Effector CD4-positive, alpha-beta T cell (primary cell): ENCODE results near the gene FOXA3.
"Not testable (repeated sequence)": the region's sequence is repeated elsewhere in the genome, so short reads cannot be mapped to it uniquely, and the experiment has no call there.

ENCODE experiments used
- DNase-seq: peaks from one replicate; pipeline ENCODE4 v3.0.0-alpha.2; 2020

The FOXA3 gene

DNA sequence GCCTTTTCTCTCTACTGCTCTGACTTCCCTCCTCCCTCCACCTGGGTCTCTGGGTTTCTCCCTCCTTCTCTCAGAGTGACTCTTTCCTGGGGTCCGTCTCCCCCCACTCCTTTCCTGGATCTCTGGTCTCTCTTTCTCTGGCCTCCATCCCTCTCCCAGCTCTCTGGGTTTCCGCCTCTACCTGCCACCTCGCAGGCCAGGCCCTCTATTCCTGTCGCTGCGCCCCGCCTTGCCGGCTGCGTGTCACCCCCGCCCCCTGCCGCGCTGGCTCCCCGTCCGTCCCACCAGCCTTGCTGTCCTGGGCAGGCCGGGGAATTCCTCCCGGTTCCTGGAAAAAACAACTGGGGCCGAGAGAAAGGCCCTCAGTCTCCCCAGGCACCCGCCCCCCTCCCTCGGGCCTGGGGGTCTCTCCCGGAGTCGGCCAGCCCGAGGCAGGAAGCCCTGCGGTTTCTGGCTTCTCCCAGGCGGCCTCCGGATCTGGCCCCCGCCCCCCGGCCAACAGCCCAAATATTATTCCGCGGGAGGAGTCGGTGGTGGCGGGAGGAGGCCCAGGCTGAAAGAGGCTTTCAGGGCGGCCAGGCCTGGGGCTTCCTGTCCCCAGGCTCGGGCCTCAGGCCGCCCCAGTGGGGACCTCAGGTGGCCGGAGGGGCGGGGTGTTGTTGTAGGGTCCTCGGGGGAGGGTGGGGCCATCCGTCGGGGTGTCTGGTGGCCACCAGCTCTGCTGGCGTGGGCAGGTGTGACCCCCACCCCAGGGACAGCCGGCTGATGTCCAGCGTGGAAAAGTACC lies 12.5 kb downstream of the FOXA3 start:
- DNase-seq: no peak

GRCh38 chr19:45878043-45878794 lies 14.1 kb downstream of the FOXA3 start:
- DNase-seq: no peak

GRCh38 chr19:45879055-45879454 lies 14.9 kb downstream of the FOXA3 start:
- no peak for DNase-seq

GRCh38 chr19:45879971-45880370 lies 15.8 kb downstream of the FOXA3 start:
- DNase-seq: no peak

DNA sequence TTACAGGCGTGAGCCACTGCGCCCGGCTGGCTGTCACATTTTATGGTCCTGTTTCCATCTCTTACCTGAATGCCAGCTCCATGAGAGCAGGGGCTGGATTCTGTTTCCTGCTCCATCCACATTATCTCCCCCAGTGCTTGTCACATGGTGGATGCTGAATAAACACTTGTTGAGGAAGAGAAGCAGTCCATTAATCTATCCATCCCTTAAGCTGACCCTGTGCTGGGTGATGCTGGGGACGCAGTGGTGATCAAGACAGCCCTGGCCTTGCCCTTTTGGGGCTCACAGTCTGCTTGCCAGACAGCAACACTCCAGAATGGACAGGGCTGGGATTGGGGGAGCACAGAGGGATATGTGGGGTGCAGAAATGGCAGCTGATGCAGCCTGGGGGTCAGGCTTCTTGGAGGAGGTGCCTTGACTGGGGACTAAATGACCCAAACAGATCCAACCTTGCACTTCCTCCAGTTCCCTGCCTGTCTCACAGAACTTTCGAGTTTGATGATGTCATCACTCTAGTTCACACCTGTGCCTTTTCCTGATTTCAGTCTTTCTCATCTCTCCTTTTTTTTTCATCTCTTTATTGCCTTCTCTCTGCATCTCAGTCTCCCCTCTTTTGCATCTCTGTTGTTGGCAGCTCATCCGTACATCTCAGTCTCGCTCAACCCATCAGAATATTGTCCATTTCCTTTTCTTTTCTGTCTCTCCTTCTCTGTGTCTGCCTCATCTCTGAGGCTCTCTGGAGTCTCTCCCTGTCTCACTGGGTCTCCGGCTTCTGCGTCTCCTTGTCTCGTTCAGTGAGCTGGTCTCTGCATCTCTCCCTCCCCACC lies 17.2 kb downstream of the FOXA3 start:
- no peak for DNase-seq

DNA sequence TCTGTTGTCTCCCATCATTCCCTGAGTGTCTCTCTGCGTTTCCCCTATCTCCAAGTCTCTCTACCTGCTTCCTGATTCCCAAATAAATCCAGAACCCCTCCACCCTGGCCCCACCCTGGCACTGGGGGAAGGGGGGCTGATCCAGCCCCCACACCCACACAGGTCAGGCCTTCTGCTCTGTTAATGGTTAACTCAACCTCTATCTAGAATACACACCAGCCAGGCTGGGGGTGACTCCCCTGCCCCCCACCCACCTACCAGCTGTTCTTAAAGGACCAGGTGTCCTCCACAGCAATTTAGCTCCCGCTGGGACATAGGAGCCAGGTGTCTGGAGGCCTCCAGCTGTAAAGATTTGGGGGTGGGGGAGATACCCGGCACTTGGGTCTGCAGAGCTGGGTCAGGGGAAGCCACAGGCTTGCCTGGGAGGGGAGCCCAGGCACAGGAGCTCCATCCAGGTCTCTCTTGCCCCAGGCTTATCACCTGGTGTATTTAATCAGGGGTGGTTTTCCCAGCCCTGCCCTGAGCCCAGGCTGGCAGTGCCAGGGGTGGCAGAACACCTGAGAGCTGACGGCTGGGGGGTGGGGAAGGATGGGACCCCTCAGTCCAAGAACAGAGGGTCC lies 17.9 kb downstream of the FOXA3 start:
- no peak for DNase-seq

- peak; percentile 77 for DNase-seq
Measured at GRCh38 chr19:45882652-45883585, 18.8 kb downstream of the FOXA3 start.

- DNase-seq: no peak
Measured at GRCh38 chr19:45883586-45883880, 19.4 kb downstream of the FOXA3 start.

DNA sequence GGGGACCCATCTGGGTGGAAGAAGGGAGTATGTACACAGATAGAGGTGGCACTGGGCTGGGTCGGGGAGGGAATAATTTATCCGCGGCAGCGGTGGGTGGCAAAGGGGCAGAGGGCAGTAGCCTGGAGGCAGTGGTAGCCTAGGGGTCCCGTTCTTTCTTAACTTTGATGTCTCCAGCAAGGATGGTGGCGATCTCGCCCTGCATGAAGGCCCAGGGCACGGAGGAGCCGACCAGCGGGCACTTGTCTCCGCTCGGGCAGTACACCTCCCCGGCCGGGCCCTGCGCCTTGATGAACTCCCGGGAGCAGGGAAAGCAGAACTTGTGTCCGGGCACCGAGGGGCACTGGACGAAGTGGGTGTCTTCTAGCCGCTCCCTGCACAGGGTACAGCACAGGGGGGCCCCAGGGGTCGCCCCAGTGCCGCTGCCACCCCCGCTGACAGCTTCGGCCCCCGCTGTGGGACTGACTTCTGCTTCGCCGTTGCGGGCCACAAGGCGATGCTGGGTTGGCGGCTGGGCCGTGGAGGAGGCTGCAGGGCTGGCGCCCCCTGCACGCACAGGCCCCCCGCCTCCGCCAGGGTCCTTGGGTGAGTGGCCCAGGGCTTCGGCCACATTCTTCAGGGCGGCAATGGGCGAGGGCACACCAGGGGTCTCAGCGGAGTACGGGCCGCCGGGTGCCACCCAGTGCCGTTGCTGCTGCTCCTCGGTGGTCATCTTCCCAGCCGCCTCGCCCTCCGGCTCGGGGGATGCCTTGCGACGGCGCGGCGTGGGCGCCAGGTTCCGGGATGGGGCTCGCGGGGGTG lies 20.0 kb downstream of the FOXA3 start:
- DNase-seq: no peak

- DNase-seq: no peak
Measured at GRCh38 chr19:45884682-45885555, 20.8 kb downstream of the FOXA3 start.

DNA sequence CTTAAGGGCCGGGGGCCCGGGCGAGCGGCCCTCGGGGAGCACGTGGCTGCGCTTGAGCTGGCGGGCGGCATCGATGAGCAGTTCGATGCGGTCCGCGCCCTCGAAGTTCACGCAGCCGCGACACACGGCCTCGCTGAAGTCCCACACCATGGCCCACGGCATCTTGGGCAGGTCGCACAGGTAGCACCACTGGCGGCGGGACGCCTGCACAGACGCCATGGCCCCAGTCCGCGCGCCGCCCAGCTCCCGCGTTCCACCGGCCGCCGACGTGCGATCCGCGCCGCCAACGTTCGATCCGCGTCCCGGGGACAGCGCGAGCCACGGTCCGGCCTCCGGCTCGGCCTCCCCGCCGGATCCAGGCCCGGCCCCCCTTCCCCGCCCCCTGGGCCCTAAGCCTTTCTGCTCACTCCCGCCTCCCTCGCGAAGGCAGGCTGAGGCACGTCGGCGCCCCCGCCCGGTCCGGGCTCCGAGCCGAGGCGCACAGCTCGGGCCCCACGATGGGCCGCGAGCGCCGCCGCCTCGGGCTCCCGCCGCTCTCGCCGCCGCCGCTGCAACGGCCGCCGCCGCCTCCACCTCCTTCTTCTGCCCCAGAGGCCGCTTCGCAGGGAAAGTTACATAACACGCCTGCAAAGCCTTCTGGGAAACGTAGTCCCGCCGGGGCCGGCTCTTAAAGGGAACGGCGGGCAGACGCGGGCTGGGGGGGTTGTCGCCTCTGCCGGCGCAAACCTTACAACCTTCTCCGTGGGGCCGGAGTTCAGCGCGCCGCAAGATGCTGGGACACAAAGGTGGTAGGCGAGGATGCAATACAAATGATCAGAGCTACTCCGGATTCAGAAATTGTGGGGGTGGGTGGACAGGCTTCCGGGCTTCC lies 21.7 kb downstream of the FOXA3 start, which contains the start of gene IRF2BP1:
TSS of gene IRF2BP1 (minus strand) at position 586 of the 871 bp plus-strand sequence. CDS start at position 219, 367 bp downstream.
- DNase-seq: peak; percentile 87

DNA sequence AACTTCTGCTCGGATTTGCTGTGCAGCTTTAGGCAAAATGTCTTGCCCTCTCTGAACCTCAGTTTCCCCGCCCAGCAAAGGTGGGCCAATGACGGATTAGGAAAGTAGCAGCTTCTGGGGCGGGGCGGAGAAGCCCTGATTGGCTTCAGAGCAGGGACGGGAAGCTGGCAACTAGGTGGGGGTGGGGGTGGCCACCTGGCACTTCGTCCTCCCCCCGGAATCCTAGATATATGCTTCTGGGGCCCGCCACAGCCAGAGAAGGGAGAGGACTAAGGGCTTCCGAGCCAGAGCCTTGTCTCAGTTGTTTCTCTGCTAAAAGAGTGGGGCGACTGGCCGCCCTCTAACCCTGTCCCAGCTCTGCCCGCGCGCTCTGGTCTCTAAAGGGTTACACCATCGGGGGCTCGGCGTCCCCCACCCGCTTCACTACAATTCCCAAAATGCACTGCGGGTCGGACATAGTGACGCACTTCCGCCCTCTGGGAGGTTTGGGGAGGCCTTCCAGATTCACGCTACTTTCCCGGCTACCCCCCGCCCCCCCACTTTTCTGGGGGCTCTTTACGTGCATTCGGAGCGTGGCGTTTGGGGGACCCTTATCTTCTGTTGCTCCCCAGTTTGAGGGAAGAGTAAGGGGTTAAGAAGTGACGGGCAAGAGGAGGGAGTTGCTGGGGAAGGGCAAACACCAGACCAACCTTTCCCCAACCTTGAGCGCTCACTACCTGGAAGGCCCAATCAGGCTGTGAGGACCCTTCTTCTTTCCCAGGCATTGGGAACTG lies 22.5 kb downstream of the FOXA3 start:
- peak; percentile 87 for DNase-seq

DNA sequence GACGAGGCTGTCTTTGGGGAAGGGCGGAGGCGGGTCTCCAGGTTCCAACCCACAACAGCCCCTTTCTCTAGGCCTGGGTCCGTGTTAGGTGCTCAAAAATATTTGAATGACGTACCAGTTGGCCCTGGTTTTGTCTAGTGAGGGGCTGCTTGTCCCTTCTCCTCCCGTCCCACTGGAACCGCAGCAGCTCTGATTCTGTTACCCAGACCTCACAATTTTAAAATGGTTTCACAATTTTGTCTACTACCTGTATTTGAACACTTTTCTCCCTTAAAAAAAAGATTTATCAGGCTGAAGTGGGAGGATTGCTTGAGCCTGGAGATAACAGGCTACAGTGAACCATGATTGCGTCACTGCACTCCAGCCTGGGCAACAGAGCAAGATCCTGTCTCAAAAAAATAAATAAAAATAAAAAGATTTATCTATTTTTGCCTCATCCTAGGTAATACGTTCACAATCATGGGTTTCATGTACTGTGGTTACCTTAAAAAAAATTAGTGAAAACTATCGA lies 23.1 kb downstream of the FOXA3 start:
- DNase-seq: no peak

DNA sequence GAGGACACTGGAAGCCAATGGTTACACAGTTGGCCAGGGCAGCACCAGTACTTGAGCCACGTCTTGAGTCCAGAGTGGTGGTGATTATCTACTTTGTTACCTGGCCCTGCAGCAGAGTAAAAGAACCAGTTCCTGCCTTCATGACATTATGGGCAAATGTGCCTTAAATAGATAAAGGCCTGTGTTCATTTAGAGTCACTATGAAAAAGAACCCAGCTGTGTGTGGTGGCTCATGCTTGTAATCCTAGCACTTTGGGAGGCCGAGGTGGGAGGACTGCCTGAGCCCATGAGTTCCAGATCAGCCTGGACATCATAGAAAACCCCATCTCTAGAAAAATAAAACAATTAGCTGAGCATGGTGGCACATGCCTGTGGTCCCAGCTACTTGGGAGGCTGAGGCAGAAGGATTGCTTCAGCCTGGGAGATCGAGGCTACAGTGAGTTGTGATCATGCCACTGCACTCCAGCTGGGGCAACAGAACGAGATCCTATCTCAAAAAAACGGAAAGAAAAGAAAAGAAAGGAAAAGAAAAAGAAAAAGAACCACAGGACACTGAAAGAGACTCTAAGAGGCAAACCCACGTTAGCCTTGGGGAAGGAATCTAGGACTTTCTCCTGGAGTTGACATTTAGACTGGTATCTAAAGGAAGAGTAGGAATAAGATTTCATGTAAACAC lies 25.2 kb downstream of the FOXA3 start:
- no peak for DNase-seq

DNA sequence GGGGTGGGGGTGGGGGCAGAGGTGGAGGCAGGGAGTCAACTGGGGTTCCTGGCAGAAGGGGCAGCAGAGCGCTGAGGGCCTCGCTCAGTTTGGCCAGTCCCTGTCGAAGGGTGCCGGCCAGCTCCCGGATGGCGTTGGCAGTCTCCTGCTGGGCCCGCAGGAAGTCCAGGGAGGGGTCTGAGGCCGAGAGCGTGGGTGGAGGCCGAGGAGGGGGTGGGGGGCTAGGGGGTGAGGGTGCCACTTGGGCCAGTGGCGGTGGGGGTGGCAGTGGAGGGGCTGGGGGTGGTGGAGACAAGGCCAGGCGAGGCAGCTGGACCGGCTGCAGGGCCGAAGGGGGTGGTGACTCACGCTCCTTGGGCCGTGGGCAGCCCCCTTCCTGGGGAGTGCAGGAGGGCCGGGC lies 26.8 kb downstream of the FOXA3 start:
- no peak for DNase-seq

DNA sequence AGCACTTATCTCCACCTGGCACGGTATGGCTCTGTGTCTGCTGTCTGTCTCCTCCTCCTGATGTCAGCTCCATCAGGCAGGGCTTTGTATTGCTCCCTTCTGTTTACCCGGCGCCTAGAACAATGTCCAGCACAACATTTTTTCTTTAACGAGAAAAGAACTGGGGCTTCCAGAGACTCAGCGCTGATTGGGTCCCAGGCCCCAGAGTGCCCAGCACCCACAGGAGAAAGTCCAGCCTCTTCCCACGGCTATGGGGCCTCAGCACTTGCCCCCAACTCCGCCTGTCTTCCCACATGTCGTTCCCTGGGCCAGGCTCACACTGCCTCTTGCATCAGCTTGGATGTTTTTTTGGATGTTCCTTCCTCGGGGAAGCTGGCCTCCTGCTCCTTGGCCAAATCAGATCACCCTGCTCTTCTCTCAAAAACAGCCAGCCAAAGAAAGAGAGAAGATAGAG lies 31.4 kb downstream of the FOXA3 start:
- no peak for DNase-seq

DNA sequence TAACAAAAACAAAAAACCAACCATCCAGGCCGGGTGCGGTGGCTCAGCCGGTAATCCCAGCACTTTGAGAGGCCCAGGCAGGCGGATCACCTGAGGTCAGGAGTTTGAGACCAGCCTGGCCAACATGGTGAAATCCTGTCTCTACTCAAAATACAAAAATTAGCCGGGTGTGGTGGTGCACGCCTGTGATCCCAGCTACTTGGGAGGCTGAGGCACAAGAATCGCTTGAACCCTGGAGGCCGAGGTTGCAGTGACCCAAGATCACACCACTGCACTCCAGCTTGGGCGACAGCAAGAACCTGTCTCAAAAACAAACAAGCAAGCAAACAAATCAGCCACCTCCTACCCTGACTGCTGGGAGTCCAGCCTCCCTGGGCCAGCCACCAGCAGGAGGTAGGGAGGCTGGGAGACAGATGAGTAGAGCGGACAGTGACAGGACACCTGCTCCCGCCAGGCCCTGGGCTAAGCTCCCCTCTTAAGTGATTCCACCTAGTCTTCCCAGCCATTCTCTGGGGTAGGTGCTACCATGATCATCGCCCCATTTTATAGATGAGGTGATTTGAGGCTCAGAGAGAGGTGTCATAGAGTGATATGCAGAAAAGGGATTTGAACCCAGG lies 32.0 kb downstream of the FOXA3 start:
- DNase-seq: not testable (repeated sequence)
